SU-DHL-6 (cell line): ENCODE data around the gene CARD10.
"Not testable (repeated sequence)": the region's sequence is repeated elsewhere in the genome, so short reads cannot be mapped to it uniquely, and the experiment has no call there.

Experiments used
- H2AFZ ChIP-seq: fragments of 200-600 bp; sonication (generic); 2 replicates; pipeline ENCODE4 v1.6.1; 2014; ENCODE audit warnings: low read depth, mild to moderate bottlenecking, moderate library complexity, mixed read lengths, antibody characterized with exemption, low read length; ENCODE audit not compliant: severe bottlenecking
- H3F3A ChIP-seq: fragments of 200-600 bp; shearing (Covaris generic); 2 replicates; pipeline ENCODE4 v1.6.0; 2016; ENCODE audit warnings: antibody characterized with exemption, mild to moderate bottlenecking; ENCODE audit not compliant: insufficient read depth
- H3K27ac ChIP-seq: fragments of 200-600 bp; sonication (generic); 2 replicates; pipeline ENCODE4 v1.5.1; 2016; ENCODE audit warnings: low read depth, mild to moderate bottlenecking, low read length, moderate library complexity, mixed read lengths
- H3K27me3 ChIP-seq: fragments of 200-600 bp; sonication (generic), shearing (Covaris generic); 2 replicates; pipeline ENCODE4 v1.6.0; 2014; ENCODE audit warnings: mild to moderate bottlenecking, low read length
- H3K36me3 ChIP-seq: fragments of 200-600 bp; sonication (generic); 2 replicates; pipeline ENCODE4 v1.6.1; 2014; ENCODE audit warnings: mild to moderate bottlenecking, low read length, mixed read lengths
- H3K4me2 ChIP-seq: fragments of 300-600, 200-600 bp; shearing (Covaris generic), sonication (generic); 2 replicates; pipeline ENCODE4 v1.6.0; 2014; ENCODE audit warnings: low read length, low read depth, mild to moderate bottlenecking; ENCODE audit not compliant: poor library complexity, severe bottlenecking
- H3K4me3 ChIP-seq: fragments of 200-600 bp; sonication (generic); 2 replicates; pipeline ENCODE4 v1.5.1; 2014; ENCODE audit warnings: antibody characterized with exemption, low read length, mild to moderate bottlenecking, mixed read lengths; ENCODE audit not compliant: insufficient read depth, poor library complexity, severe bottlenecking
- H3K79me2 ChIP-seq: fragments of 200-600 bp; sonication (generic); 2 replicates; pipeline ENCODE4 v1.6.1; 2014; ENCODE audit warnings: mild to moderate bottlenecking, low read length, moderate library complexity; ENCODE audit not compliant: insufficient read depth
- H3K9ac ChIP-seq: fragments of 200-600 bp; sonication (generic); 2 replicates; pipeline ENCODE4 v1.7.0; 2014; ENCODE audit warnings: mild to moderate bottlenecking, low read length
- H3K9me2 ChIP-seq: fragments of 200-600 bp; sonication (generic); replicated peaks from 2 replicates; pipeline ENCODE4 v1.6.1; 2014; ENCODE audit warnings: low read length; ENCODE audit not compliant: insufficient read depth
- H3K9me3 ChIP-seq: fragments of 200-600 bp; sonication (generic); 2 replicates; pipeline ENCODE4 v1.6.1; 2014; ENCODE audit warnings: low read length, mixed read lengths; ENCODE audit not compliant: insufficient read depth
- H4K20me1 ChIP-seq: fragments of 200-600 bp; sonication (generic); 2 replicates; pipeline ENCODE4 v1.6.1; 2014; ENCODE audit warnings: low read depth, mild to moderate bottlenecking, antibody characterized with exemption, low read length, moderate library complexity, mixed read lengths
- EZH2phosphoT487 ChIP-seq: fragments of 200-600 bp; sonication (generic), shearing (Covaris generic); conservative IDR thresholded peaks from 2 replicates; pipeline ENCODE4 v1.6.1; 2018; ENCODE audit warnings: mild to moderate bottlenecking, antibody characterized with exemption, low read length, moderate library complexity, mixed read lengths
- TF ChIP-seq, protein P1 (sequence below): fragments of 200-600 bp; sonication (generic); IDR thresholded peaks from one replicate; pipeline ENCODE4 v1.5.1; 2017; ENCODE audit warnings: antibody characterized with exemption, mild to moderate bottlenecking, low read length, moderate library complexity; ENCODE audit not compliant: insufficient read depth, poor library complexity, severe bottlenecking

The CARD10 gene

DNA sequence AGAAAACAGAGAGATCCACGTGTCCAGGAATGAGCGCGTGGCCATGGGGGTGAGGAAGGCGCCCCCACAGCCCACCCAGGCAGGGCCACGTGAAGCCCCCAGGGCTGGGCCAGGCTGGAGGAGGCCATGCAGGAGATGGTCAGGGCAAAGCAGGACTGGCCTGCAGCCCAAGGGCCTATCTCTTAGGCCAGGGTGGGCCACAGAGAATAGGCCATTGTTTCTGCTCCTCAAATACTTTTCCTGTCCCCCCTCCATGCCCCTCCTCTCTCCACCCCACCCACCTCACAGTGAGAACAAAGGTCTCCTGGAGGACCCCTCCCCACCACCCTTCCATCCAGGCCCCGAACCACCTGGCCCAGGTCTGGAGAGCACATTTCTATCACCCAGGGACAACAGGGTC is 32.8 kb upstream of the CARD10 start:
- Histone ChIP-seq H3K36me3 (no peaks in the 10 kb centered on the region), H3F3A (no peaks in the 10 kb centered on the region), H3K9me2 (no peaks in the 10 kb centered on the region), H3K79me2 (no peaks in the 10 kb centered on the region), H3K27me3 (no peaks in the 10 kb centered on the region), H2AFZ (no peak overlapping the region), H3K9me3 (no peaks in the 10 kb centered on the region), H3K9ac (no peak overlapping the region), H3K27ac (no peak overlapping the region), H4K20me1 (no peaks in the 10 kb centered on the region), H3K4me3 (no peak overlapping the region), H3K4me2 (no peak overlapping the region)
- TF ChIP-seq EZH2phosphoT487, result no peak
- TF ChIP-seq, protein P1, sequence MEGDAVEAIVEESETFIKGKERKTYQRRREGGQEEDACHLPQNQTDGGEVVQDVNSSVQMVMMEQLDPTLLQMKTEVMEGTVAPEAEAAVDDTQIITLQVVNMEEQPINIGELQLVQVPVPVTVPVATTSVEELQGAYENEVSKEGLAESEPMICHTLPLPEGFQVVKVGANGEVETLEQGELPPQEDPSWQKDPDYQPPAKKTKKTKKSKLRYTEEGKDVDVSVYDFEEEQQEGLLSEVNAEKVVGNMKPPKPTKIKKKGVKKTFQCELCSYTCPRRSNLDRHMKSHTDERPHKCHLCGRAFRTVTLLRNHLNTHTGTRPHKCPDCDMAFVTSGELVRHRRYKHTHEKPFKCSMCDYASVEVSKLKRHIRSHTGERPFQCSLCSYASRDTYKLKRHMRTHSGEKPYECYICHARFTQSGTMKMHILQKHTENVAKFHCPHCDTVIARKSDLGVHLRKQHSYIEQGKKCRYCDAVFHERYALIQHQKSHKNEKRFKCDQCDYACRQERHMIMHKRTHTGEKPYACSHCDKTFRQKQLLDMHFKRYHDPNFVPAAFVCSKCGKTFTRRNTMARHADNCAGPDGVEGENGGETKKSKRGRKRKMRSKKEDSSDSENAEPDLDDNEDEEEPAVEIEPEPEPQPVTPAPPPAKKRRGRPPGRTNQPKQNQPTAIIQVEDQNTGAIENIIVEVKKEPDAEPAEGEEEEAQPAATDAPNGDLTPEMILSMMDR, result no peak

DNA sequence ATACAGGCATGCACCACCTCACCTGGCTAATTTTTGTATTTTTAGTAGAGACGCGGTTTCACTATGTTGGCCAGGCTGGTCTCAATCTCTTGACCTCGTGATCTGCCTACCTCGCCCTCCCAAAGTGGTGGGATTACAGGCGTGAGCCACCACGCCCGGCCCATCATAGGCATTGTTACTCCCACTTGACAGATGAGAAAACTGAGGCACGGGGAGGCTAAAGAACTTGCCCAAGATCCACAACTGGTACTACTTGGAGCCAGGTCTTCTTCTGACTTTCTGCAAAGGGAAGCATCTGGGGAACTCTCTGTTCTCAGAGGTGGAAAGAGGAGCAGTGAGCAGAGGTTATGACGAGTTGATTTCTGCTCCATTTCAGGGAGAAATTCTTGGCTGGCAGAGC is 31.7 kb upstream of the CARD10 start:
- not testable (repeated sequence) for H3K9ac ChIP-seq, H2AFZ ChIP-seq, H3K4me3 ChIP-seq, H3K4me2 ChIP-seq, H3K9me2 ChIP-seq, H3F3A ChIP-seq, H4K20me1 ChIP-seq, H3K79me2 ChIP-seq, H3K36me3 ChIP-seq, H3K27ac ChIP-seq, H3K27me3 ChIP-seq, H3K9me3 ChIP-seq

DNA sequence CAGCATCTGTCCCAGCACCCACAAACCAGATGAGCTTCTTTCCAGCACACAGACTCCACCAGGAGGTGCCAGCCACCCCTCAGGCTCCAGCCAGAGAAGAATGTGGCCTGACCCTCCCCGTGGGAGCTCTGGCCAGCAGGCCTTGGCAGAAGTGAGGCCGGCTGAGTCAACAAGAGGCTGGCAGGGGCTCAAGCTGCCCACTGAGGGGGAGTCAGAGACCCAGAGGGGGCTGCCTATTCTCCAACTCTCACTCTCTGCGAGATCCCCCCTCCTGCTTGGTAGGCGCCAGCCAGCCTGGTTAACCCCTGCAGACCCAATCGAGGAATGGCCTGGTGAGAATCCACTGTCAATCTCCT is 30.5 kb upstream of the CARD10 start:
- H3K9me3 ChIP-seq, result no peaks in the 10 kb centered on the region
- no peak overlapping the region for H3K9ac ChIP-seq
- TF ChIP-seq, protein P1, result no peak
- TF ChIP-seq EZH2phosphoT487, result no peak
- no peaks in the 10 kb centered on the region for H3K36me3 ChIP-seq
- H3K4me3 ChIP-seq, result no peak overlapping the region
- H3K27me3 ChIP-seq, result no peaks in the 10 kb centered on the region
- H4K20me1 ChIP-seq, result no peaks in the 10 kb centered on the region
- H3K4me2 ChIP-seq, result no peak overlapping the region
- no peaks in the 10 kb centered on the region for H3K9me2 ChIP-seq
- H3K27ac ChIP-seq, result no peak overlapping the region
- H3K79me2 ChIP-seq, result no peaks in the 10 kb centered on the region
- no peaks in the 10 kb centered on the region for H3F3A ChIP-seq
- no peak overlapping the region for H2AFZ ChIP-seq

DNA sequence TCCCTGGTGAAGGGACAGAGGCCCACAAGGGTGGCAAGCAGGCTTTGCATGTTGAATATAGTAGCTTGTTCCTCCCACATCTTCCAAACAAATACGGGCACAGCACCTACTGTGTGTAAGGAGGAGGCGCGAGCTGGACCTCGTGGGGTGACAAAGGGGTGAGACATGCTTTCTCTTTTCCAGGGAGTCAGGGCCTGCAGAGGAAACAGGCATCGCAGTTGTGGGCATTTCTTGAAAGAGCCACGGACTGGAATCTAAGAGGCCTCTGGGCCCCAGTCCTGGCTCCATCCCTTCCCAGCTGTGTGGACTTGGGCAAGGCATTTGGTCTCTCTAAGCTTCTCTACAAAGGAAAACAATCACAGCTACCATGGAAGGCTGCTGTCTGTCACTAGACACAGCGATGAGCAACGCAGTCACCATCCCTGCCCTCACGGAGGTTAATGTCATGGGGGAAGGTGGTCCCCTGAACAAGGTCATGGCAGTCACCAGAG is 28.1 kb upstream of the CARD10 start:
- Histone ChIP-seq H3K36me3 (no peaks in the 10 kb centered on the region), H3K9ac (no peak overlapping the region), H3F3A (no peaks in the 10 kb centered on the region), H3K79me2 (no peaks in the 10 kb centered on the region), H3K27ac (no peak overlapping the region), H3K4me3 (no peak overlapping the region), H3K9me3 (no peaks in the 10 kb centered on the region), H3K9me2 (no peaks in the 10 kb centered on the region), H3K4me2 (no peak overlapping the region), H2AFZ (no peak overlapping the region), H3K27me3 (no peaks in the 10 kb centered on the region), H4K20me1 (no peaks in the 10 kb centered on the region)
- TF ChIP-seq, protein P1, result no peak
- TF ChIP-seq EZH2phosphoT487, result no peak
